ENCODE results near the gene PELI1.

PELI1 gene

GRCh38 chr2:64153811-64154210, 9.6 kb upstream of the PELI1 start:
- no peak for DNase-seq (ENCODE audit: low read depth)

DNA sequence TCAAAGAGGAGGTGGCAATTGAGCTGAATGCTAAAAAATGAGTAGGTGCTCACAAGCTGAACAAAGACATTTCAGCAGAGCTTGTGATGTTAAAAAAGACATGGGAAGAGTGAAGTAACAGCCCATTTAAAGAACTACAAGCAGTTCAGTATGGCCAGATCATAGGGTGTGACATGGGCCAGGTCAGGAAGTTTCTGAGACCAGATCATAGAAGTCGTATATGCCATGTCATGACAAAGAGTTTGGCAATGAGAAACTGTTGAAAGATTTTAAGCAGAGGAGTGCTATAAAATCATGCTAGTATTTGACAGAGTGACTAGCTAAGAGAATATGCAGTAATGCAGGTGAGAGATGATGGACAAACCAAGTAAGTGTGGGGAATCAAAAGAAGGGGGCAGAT, 7.3 kb upstream of the PELI1 start:
- no peak for DNase-seq (ENCODE audit: low read depth)

DNA sequence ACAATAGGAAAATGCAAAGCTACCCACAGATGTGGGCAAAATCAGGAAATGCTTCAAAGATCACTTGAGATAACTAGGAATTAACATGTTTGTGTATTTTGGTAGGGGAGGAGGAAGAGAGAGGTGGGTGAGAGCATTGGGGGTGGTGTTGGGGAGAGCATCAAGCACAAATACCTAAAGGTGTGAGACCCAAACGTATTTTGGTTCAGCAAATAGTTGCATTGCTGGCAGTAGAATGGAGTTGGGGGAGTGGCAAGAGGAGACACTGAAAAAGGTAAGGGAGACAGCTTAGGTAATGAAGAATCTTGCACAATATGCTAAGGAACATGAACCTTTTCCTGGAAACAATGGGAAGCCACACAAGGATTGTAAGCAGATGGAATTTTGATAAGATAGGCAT, 1.5 kb upstream of the PELI1 start:
- DNase-seq (ENCODE audit: low read depth): no peak

DNA sequence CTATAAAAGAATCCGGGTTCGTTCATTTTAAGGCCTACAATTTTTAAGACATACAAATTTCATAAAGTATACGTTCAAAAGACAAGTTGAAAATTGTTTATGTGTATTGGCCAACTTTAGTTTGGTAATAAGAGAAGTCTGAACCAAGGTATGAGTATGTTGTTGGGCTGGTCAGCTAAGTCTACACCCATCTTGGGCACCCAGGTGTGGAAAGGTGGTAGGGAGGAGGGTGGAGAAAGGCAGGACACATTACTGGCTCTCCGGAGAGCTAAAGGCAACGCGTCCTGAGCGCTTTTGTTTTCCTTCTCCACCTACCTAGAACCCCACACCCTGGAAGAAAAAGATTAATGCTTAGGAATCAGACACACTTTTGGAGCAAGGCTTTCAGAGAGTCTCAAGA, 899 bp upstream of the PELI1 start:
- DNase-seq (ENCODE audit: low read depth): no peak

GRCh38 chr2:64143169-64144056, 807 bp downstream of the PELI1 start:
- no peak for DNase-seq (ENCODE audit: low read depth)

DNA sequence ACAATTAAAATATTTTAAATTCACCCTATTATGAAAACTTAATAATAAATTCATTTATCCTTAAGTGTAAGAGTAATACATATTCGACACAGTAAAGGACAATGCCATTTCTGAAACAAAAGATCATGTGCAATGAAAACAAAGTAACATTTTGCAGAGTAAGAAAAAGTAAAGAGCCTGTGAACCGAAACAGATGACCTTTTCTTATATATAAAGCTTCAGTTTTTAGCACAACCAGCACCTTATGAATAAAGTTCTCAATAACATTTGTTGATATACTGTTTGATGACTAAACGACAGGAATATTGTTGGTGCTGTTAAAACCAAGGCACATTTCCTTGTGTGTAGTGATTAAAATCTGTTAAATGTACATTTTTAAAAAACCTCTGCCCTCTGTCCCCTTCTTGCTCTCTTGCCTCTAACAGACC, 1.5 kb downstream of the PELI1 start:
- DNase-seq (ENCODE audit: low read depth): no peak

- DNase-seq (ENCODE audit: low read depth): no peak
Measured at GRCh38 chr2:64141674-64142405, 2.4 kb downstream of the PELI1 start.

DNA sequence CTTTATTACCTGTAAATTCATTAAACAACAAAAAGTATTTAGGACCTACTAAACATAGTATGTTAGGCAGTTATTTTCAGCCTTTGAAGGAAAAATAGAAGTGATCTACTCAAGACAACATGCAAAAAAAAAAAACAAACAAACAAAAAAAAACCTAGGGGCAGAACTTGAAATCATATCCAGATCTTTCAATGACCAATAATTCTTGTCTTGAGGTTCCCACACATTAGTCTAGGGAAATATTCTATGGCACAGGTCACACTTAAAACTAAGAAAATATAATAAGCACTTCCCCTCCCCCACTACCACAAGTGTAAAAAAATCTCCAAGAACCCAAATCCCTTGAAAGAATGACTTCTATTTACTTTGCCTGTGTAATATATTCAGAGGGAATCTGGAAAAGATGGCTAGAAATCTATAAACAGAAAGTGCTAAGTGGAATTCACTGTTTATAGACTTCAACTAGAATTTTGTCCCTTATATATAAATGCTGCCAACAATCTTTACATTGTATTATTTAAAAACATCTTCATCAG, 3.5 kb downstream of the PELI1 start:
- no peak for DNase-seq (ENCODE audit: low read depth)

- no peak for DNase-seq (ENCODE audit: low read depth)
Measured at GRCh38 chr2:64139956-64140355, 4.3 kb downstream of the PELI1 start.

DNA sequence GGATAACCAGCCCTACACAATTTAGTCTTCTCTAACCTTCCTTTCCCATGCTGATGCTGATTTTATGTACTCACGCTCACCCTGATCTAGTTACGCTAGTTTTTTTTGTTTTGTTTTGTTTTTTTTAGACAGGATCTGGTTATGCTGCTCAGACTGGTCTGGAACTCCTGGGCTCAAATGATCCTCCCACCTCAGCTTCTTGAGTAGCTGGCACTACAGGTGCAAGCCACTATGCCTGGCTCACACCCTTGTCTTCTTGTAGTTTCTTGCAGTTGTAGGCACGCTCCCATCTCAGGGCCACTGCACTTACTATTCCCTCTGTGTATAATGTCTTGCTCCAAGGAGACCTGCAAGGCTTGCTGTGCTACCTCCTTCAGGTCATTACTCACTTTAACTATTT, 6.2 kb downstream of the PELI1 start:
- no peak for DNase-seq (ENCODE audit: low read depth)

- no peak for DNase-seq (ENCODE audit: low read depth)
Measured at GRCh38 chr2:64137567-64137966, 6.7 kb downstream of the PELI1 start.

- no peak for DNase-seq (ENCODE audit: low read depth)
Measured at GRCh38 chr2:64135421-64135820, 8.8 kb downstream of the PELI1 start.

DNA sequence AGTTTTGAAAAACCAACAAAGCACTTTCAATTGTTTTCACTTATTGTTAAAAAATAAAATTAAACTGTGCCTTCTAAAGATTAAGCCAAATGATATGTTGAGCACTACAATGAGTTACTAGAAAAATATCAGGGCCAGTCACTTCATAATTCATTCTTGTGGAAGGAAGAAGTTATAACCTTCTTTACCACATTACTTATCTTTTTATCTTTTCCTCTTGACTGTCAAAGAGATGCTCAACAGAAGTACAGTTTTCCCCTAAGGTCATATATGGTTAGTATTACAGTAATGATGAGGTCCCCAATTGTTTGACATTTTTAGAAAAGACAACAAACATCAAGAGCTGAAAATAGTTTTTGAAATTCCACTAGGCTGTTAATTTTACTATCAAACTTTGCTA, 9.4 kb downstream of the PELI1 start:
- DNase-seq (ENCODE audit: low read depth): no peak

GRCh38 chr2:64133828-64134227, 10.4 kb downstream of the PELI1 start:
- no peak for DNase-seq (ENCODE audit: low read depth)

DNA sequence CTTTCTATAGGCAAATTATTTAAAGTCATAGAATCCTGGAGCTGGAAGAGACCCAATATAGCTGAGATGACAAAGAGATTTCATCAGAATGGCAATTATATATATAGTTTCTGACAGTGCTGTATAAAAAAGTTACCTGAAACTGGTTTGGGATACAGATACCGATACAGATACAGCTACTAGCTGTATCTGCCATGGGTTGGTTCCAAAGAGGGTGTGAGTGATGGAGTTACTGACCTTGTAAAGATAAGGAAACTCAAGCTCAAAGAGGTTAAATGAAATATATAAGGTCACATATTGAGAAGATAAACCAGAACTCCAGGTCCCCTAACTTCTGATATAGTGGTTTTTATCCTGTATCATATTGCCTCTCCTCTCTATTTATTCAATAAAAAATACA, 10.9 kb downstream of the PELI1 start:
- no peak for DNase-seq (ENCODE audit: low read depth)

DNA sequence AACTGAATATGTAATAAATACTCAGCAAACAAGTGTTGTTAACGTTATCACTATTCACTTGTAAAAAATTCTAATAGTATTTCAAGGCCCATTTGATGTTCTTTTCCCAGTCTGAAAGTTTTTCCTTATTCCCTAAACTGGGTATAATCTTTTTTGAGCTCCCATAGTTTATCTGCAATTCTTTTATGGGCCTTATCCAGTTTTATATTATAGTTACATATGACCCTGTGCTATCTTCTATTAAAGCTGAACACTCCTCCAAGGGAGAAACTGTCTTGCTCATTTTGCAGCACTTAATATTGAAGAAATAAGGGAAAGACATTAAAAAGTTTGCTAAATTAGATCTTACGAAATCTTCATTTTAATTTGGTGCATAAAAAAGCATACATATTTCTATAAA, 13.9 kb downstream of the PELI1 start:
- no peak for DNase-seq (ENCODE audit: low read depth)

DNA sequence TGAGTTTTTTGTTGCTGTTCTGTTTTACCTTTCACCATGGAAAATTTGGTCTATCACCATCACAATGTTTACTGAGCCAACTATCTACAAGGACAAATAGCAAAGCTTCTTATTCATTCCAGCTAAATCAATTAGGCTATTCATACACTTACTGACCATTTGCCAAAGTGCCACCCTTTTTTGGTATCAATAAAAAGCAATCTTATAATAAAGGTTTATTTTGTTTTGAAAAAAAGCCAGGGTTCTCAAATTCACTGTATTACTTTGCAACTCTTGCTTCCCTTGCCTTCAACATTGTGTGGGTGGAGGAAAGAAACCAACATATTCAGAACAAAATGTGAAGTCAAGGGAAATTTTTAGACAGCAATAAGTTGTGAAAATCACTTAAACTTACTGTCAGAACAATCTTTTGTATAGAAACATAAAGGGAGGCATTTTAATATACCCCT, 15.3 kb downstream of the PELI1 start:
- DNase-seq (ENCODE audit: low read depth): no peak

DNA sequence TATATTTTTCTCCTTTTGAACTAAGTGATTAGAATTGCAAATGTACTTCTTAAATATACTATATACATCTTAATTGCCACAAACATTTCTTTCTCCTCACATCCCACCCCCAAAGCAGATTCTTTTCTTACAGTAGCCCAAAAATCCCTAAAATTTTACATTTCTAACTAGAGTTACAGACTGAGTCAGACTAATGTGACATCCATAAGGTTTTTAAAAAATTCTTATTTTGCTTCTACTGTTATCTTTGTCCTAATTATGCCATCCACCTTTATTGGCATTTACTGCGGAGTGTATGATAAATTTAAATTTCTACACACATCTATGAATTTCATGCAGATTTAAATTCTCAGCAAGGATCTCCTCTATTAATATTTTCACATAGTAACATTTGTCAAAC, 15.8 kb downstream of the PELI1 start:
- no peak for DNase-seq (ENCODE audit: low read depth)

GRCh38 chr2:64127119-64127518, 17.1 kb downstream of the PELI1 start:
- DNase-seq (ENCODE audit: low read depth): no peak

GRCh38 chr2:64126601-64127000, 17.6 kb downstream of the PELI1 start:
- no peak for DNase-seq (ENCODE audit: low read depth)

GRCh38 chr2:64124571-64124970, 19.6 kb downstream of the PELI1 start:
- no peak for DNase-seq (ENCODE audit: low read depth)

- no peak for DNase-seq (ENCODE audit: low read depth)
Measured at GRCh38 chr2:64124168-64124567, 20.1 kb downstream of the PELI1 start.

DNA sequence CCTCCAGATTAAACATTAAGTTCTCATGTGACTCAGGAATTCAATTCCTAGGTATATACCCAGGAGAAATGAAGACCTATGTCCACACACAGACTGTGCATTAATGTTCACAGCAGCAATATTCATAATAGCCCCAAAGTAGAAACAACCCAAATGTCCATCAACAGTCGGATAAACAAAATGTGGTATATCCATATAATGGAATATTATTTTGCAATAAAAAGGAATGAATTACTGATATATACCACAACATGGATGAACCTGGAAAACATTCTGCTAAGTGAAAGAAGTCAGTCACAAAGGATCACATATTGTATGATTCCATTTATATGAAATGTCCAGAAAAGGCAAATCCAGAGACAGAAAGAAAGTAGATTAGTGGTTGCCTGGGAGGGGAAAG, 20.5 kb downstream of the PELI1 start:
- no peak for DNase-seq (ENCODE audit: low read depth)

All from activated gamma-delta T cell treated with anti-CD3 and anti-CD28 coated beads, Interleukin-2, amount 50 U/mL, for 16 hours (primary cell).